ENCODE data around the gene ZNF333. TPM values are rescaled to one million over a fixed set of nuclear protein-coding genes. Genes with fewer than 3 reads are reported as not detected.

ZNF333 gene
- total RNA-seq, 1 donor from 2014 or later = 23.0 TPM

DNA sequence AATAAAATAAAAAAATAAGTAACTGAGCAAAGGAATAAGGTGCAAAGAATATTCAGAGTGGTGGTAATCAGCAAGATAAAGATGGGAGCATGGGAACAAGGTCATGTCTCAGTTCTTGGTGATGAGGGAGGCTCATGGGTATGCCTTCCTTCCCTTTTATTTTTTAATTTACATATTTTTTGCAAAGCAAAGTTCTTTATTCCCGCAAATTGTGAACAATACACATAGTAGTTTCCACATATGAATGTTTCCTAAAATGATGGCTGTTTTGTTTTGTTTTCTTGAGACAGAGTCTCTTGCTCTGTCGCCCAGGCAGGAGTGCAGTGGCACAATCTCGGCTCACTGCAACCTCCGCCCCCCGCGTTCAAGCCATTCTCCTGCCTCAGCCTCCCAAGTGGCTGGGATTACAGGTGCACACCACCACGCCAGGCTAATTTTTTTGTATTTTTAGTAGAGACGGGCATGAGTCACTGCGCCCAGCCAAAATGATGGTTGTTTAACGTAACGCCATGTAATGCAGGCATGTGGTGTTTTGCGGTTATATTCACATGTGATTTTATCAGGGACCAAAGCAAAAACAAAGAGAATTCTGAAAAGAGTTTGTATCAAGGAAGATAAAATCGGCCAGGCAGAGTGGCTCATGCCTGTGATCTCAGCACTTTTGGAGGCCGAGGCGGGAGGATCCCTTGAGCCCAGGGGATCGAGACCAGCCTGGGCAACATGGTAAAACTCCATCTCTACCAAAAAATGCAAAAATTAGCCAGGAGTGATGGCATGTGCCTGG is 93.0 kb downstream of the ZNF333 start:
- H3K4me3 Mint-ChIP-seq (ENCODE audit: unreplicated experiment) = no peak overlapping the region
- no peak for DNase-seq (ENCODE audit: extremely low spot score, unreplicated experiment)
- H3K27ac Mint-ChIP-seq (ENCODE audit: unreplicated experiment) = no peak overlapping the region
- TF ChIP-seq CTCF (IDR thresholded peaks at IDR 0.05) = no peak
- H3K36me3 Mint-ChIP-seq (ENCODE audit: unreplicated experiment) = no peaks in the 10 kb centered on the region
- H3K4me1 Mint-ChIP-seq (ENCODE audit: unreplicated experiment) = peaks cover 3% of the 10 kb centered on the region
- H3K9me3 Mint-ChIP-seq (ENCODE audit: unreplicated experiment) = no peaks in the 10 kb centered on the region
- H3K27me3 Mint-ChIP-seq (ENCODE audit: unreplicated experiment) = no peaks in the 10 kb centered on the region

Other genes starting within 250 kb of the ZNF333 start
- 1.0 and 1.6 TPM in 2 replicates for gene PTGER1, start 214.7 kb upstream of the ZNF333 start, total RNA-seq
- 89.0 and 90.3 TPM in 2 replicates for gene GIPC1, start 193.9 kb upstream of the ZNF333 start, total RNA-seq
- gene DNAJB1, start 171.7 kb upstream of the ZNF333 start, total RNA-seq = 80.0 and 84.6 TPM in 2 replicates
- 136 and 139 TPM in 2 replicates for gene TECR, start 160.5 kb upstream of the ZNF333 start, total RNA-seq
- 149 and 158 TPM in 2 replicates for gene NDUFB7, start 118.0 kb upstream of the ZNF333 start, total RNA-seq
- not detected in 2 replicates for gene CLEC17A, start 107.0 kb upstream of the ZNF333 start, total RNA-seq
- not detected in 2 replicates for gene ADGRE3, start 15.2 kb upstream of the ZNF333 start, total RNA-seq
- gene ADGRE2, start 88.5 kb downstream of the ZNF333 start, total RNA-seq = not detected in 2 replicates
- gene OR7A5, start 145.1 kb downstream of the ZNF333 start, total RNA-seq = not detected in 2 replicates
- gene OR7C1, start 145.1 kb downstream of the ZNF333 start, total RNA-seq = not detected in 2 replicates
- not detected in 2 replicates for gene OR7A10, start 158.9 kb downstream of the ZNF333 start, total RNA-seq
- not detected in 2 replicates for gene OR7A17, start 196.1 kb downstream of the ZNF333 start, total RNA-seq

Data from osteocyte (in vitro differentiated cells).